LNCaP clone FGC (cell line): ENCODE data around the gene PIERCE2.

Experiments
- DNase-seq: peaks from one replicate; pipeline ENCODE4 v3.0.0-alpha.2; 2011; ENCODE audit warnings: low read depth
- H3K4me3 ChIP-seq: 2 replicates; pipeline ENCODE4 v1.5.1; 2011; ENCODE audit warnings: mild to moderate bottlenecking, low read depth, low read length, control low read depth
- CTCF ChIP-seq: IDR thresholded peaks from 2 replicates; pipeline ENCODE4 v1.5.1; 2012; ENCODE audit warnings: mild to moderate bottlenecking; ENCODE audit not compliant: control insufficient read depth, insufficient read depth; ENCODE audit errors: extremely low read depth

PIERCE2 gene

DNA sequence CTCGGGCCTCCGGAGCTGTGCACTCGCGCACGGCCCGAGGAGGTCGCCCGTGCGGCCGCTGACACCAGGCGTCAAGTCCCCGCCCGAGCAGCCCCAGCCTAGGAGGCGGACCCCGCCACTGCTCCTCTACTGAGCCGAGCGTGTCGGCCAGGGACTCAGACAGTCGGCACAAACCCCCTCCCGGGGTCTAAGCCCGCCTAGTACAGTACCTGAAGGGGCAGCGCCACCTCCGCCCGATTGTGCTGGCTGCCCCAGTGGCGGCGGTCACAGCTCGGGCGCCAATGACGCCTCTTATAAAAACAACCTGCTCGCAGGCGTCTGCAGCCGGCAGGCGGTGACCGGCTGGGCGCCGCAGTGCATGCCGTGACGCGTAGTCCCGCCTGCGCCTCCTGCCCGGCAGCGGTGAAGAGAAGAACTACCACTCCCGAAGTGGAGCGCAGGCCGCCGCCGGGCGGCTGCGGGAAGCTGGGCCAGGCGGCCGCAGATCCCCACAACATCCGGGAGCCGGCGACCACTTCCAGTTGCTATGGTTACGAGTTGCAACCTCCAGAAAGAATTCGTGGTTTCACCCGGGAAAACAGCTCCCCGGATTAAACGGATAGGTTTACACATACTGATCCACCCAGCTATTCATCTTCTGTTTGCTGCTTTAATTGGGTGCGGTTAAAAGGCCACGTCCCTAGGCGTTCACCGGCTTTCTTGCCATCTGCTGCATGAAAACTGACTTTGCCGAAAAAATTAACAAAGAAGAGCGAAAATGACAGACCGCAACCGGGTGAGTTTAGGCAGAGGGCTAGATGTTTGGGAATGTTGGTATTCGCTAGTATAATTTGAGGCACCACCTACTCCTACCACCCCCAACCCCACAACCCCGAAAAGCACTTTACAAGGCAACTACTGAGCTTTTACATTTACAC, at the start of gene PIERCE2, which contains the start of gene CCPG1:
Gene PIERCE2, plus strand, starts transcription at position 484 of the 917 bp plus-strand sequence. Its CDS starts 274 bp downstream, at position 758.
Gene CCPG1, minus strand, starts transcription at position 348 of the 917 bp plus-strand sequence. CDS start 18,935 bp downstream, outside the sequence.
- H3K4me3 ChIP-seq, result peak within 1 kb of the TSS; percentile 95
- TF ChIP-seq CTCF, result peak; percentile 61
- peak; percentile 82 for DNase-seq

DNA sequence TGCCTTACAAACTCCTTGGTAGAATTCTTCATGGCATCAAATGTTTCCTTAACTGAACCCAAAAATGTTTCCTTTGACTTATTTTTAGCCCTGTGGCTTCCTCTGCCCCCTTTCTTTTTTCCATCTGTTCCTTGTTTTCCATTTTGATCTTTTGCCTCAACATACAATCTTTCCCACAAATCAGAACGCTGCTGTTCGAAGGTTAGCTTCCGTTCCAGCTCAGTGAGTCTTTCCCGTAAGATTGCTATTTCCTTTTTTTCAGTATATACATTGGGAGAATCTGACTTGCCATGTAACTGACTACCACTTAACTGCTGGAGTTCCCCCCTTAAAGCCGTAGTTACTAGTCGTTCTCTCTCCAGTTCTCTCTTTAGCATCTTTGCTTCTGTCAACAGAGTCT, 48.0 kb upstream of the PIERCE2 start:
- DNase-seq, result no peak
- no peak for TF ChIP-seq CTCF

DNA sequence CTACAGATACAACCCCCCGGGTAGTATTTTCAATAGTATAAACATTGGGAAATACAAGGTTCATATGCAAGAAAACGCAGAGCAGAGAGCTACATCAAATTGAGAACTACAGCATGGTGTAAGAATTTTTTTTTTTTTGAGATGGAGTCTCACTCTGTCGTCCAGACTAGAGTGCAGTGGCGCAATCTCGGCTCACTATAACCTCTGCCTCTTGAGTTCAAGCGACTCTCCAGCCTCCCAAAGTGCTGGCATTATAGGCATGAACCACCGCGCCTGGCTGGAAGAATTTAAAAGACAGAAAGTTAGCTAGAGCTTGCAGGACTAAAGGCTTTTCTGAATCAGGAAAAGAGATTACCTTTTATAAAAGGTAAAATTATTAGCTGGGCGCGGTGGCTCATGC, 47.2 kb upstream of the PIERCE2 start:
- TF ChIP-seq CTCF, result no peak
- H3K4me3 ChIP-seq, result no peak overlapping the region

More for the DNA sequence above, 48.0 kb upstream of the PIERCE2 start:
- H3K4me3 ChIP-seq, result no peak overlapping the region

DNA sequence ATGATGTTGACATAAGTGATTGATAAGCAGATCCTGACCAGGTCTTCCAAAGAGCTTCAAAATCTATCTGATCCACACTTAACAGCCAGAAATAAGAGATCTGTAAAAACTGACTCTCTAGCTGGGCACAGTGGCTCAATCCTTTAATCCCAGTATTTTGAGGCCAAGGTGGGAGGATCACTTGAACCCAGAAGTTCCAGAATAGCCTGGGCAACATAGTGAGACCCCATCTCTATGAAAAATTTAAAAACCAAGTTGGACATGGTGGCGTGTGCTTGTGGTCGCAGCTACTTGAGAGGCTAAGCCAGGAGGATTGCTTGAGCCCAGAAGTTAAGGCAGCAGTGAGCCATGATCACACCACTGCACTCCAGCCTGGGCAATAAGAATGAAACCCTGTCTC, 45.7 kb upstream of the PIERCE2 start:
- no peak overlapping the region for H3K4me3 ChIP-seq
- no peak for TF ChIP-seq CTCF
- DNase-seq, result no peak

More for the DNA sequence above, 47.2 kb upstream of the PIERCE2 start:
- no peak for DNase-seq

DNA sequence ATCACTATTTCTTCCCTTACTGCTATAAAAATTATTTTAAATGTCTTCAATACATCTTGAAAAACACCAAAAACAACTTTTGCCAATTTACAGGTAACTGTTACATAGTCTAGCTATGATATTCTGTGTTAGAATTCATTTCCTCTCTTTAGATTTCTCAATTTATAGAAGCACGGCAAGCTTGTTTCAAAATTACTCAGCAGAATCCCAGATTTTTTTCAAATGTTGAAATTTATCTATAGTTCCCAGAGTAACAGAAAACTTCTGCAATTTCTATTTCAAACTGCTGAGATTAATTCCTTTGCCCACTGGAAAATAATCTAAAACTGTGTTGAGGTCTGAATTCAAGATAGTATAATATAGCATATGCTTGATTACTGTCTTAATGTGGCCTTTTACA, 41.3 kb upstream of the PIERCE2 start:
- no peak for DNase-seq
- no peak overlapping the region for H3K4me3 ChIP-seq
- TF ChIP-seq CTCF, result no peak

GRCh38 chr15:55372701-55373440, 35.4 kb upstream of the PIERCE2 start:
- no peak for TF ChIP-seq CTCF
- no peak overlapping the region for H3K4me3 ChIP-seq
- no peak for DNase-seq
